ENCODE data around the gene IER2. TPM values are rescaled to one million over a fixed set of nuclear protein-coding genes. Genes with fewer than 3 reads are reported as not detected.

The IER2 gene
- total and polyA plus RNA-seq, 2 of the 8 experiments (the other 6 are each of a cell fraction or from before 2014, with no cell fraction given) = 84.5 to 138 TPM

GRCh38 chr19:13109361-13110098 is 40.7 kb upstream of the IER2 start (continued):
- TF ChIP-seq ATF2 (IDR thresholded peaks at IDR 0.05; ENCODE audit: low read length) = no peak
- TF ChIP-seq CHD7 (IDR thresholded peaks at IDR 0.05; ENCODE audit: insufficient replicate concordance, low read length) = no peak
- no peak for TF ChIP-seq CREB1 (IDR thresholded peaks at IDR 0.05)

Measured in H1 (cell line).